ENCODE data around the gene SUPT4H1.
"Not testable (repeated sequence)": the region's sequence is repeated elsewhere in the genome, so short reads cannot be mapped to it uniquely, and the experiment has no call there.

Gene SUPT4H1

GRCh38 chr17:58363457-58364185 lies 11.6 kb upstream of the SUPT4H1 start:
- DNase-seq (ENCODE audit: low spot score) = no peak

- DNase-seq (ENCODE audit: low spot score) = no peak
Observed at GRCh38 chr17:58362368-58363014, 10.5 kb upstream of the SUPT4H1 start.

GRCh38 chr17:58360296-58361063 lies 8.5 kb upstream of the SUPT4H1 start:
- no peak for DNase-seq (ENCODE audit: low spot score)

GRCh38 chr17:58358408-58359172 lies 6.6 kb upstream of the SUPT4H1 start:
- peak; percentile 50 for DNase-seq (ENCODE audit: low spot score)

GRCh38 chr17:58357312-58358297 lies 5.6 kb upstream of the SUPT4H1 start:
- DNase-seq (ENCODE audit: low spot score) = peak; percentile 34

- DNase-seq (ENCODE audit: low spot score) = no peak
Observed at GRCh38 chr17:58356231-58356630, 4.2 kb upstream of the SUPT4H1 start.

- DNase-seq (ENCODE audit: low spot score) = no peak
Observed at GRCh38 chr17:58354541-58355216, 2.7 kb upstream of the SUPT4H1 start.

GRCh38 chr17:58353389-58353825 lies 1.4 kb upstream of the SUPT4H1 start:
- DNase-seq (ENCODE audit: low spot score) = no peak

GRCh38 chr17:58352596-58353388 lies 791 bp upstream of the SUPT4H1 start:
- no peak for DNase-seq (ENCODE audit: low spot score)

- no peak for DNase-seq (ENCODE audit: low spot score)
Observed at GRCh38 chr17:58351182-58351581, 819 bp downstream of the SUPT4H1 start.

- DNase-seq (ENCODE audit: low spot score) = no peak
Observed at GRCh38 chr17:58348038-58348437, 4.0 kb downstream of the SUPT4H1 start.

- DNase-seq (ENCODE audit: low spot score) = no peak
Observed at GRCh38 chr17:58345500-58345899, 6.5 kb downstream of the SUPT4H1 start.

- no peak for DNase-seq (ENCODE audit: low spot score)
Observed at GRCh38 chr17:58344791-58345157, 7.2 kb downstream of the SUPT4H1 start.

- no peak for DNase-seq (ENCODE audit: low spot score)
Observed at GRCh38 chr17:58344047-58344790, 7.8 kb downstream of the SUPT4H1 start.

- no peak for DNase-seq (ENCODE audit: low spot score)
Observed at GRCh38 chr17:58343131-58343530, 8.9 kb downstream of the SUPT4H1 start.

GRCh38 chr17:58341861-58342475 lies 10.0 kb downstream of the SUPT4H1 start:
- DNase-seq (ENCODE audit: low spot score) = no peak

- not testable (repeated sequence) for DNase-seq (ENCODE audit: low spot score)
Observed at GRCh38 chr17:58341136-58341860, 10.7 kb downstream of the SUPT4H1 start.

GRCh38 chr17:58340405-58340876 lies 11.6 kb downstream of the SUPT4H1 start:
- no peak for DNase-seq (ENCODE audit: low spot score)

All from D341Med (cell line).